Measurements from ENCODE around the gene PLB1.

The PLB1 gene

GRCh38 chr2:28601616-28602015 lies 105.8 kb downstream of the PLB1 start:
- Histone ChIP-seq H3K36me3 (replicated peaks; ENCODE audit: insufficient read depth, low read length) (no peaks in the 10 kb centered on the region), H2AFZ (ENCODE audit: low read length) (no peak overlapping the region), H3F3A (ENCODE audit: insufficient read depth, low read length) (no peaks in the 10 kb centered on the region), H3K4me1 (ENCODE audit: low read length) (no peaks in the 10 kb centered on the region), H3K27ac (ENCODE audit: low read length) (no peak overlapping the region), H3K9me3 (replicated peaks; ENCODE audit: insufficient read depth, low read length) (no peaks in the 10 kb centered on the region), H3K9me2 (replicated peaks; ENCODE audit: insufficient read depth, low read length) (no peaks in the 10 kb centered on the region), H3K9ac (ENCODE audit: low read length) (no peak overlapping the region), H3K79me2 (ENCODE audit: low read length) (no peaks in the 10 kb centered on the region), H4K20me1 (ENCODE audit: insufficient read depth, low read length) (no peaks in the 10 kb centered on the region), H3K4me2 (ENCODE audit: low read depth, low read length) (no peak overlapping the region), H3K4me3 (ENCODE audit: low read length) (no peak overlapping the region), H3K27me3 (replicated peaks; ENCODE audit: insufficient read depth, low read length) (no peaks in the 10 kb centered on the region)
- no peak for TF ChIP-seq CTCF (IDR thresholded peaks at IDR 0.05; ENCODE audit: low read length)
- no peak for TF ChIP-seq EZH2phosphoT487 (IDR thresholded peaks at IDR 0.05; ENCODE audit: low read length)
- no peak for TF ChIP-seq EZH2 (optimal IDR thresholded peaks at IDR 0.05; ENCODE audit: low read depth, low read length)
- no peak for DNase-seq

- Histone ChIP-seq H3K9me3 (replicated peaks; ENCODE audit: insufficient read depth, low read length) (no peaks in the 10 kb centered on the region), H3K9ac (ENCODE audit: low read length) (no peak overlapping the region), H3K36me3 (replicated peaks; ENCODE audit: insufficient read depth, low read length) (no peaks in the 10 kb centered on the region), H3K9me2 (replicated peaks; ENCODE audit: insufficient read depth, low read length) (no peaks in the 10 kb centered on the region), H3K79me2 (ENCODE audit: low read length) (no peaks in the 10 kb centered on the region), H3K4me3 (ENCODE audit: low read length) (no peak overlapping the region), H3F3A (ENCODE audit: insufficient read depth, low read length) (no peaks in the 10 kb centered on the region), H4K20me1 (ENCODE audit: insufficient read depth, low read length) (no peaks in the 10 kb centered on the region), H3K4me2 (ENCODE audit: low read depth, low read length) (no peak overlapping the region), H2AFZ (ENCODE audit: low read length) (no peak overlapping the region), H3K27ac (ENCODE audit: low read length) (no peak overlapping the region), H3K27me3 (replicated peaks; ENCODE audit: insufficient read depth, low read length) (no peaks in the 10 kb centered on the region), H3K4me1 (ENCODE audit: low read length) (no peaks in the 10 kb centered on the region)
- no peak for TF ChIP-seq EZH2 (optimal IDR thresholded peaks at IDR 0.05; ENCODE audit: low read depth, low read length)
- TF ChIP-seq EZH2phosphoT487 (IDR thresholded peaks at IDR 0.05; ENCODE audit: low read length): no peak
- TF ChIP-seq CTCF (IDR thresholded peaks at IDR 0.05; ENCODE audit: low read length): no peak
- DNase-seq: no peak
These were observed 106.3 kb downstream of the PLB1 start for GRCh38 chr2:28602136-28602660.

GRCh38 chr2:28602751-28603639 lies 107.1 kb downstream of the PLB1 start:
- no peaks in the 10 kb centered on the region for H3K36me3 ChIP-seq (replicated peaks; ENCODE audit: insufficient read depth, low read length)
- H3K9ac ChIP-seq (ENCODE audit: low read length): no peak overlapping the region
- H2AFZ ChIP-seq (ENCODE audit: low read length): no peak overlapping the region
- no peak overlapping the region for H3K27ac ChIP-seq (ENCODE audit: low read length)
- no peak for DNase-seq
- H3K79me2 ChIP-seq (ENCODE audit: low read length): no peaks in the 10 kb centered on the region
- H3K27me3 ChIP-seq (replicated peaks; ENCODE audit: insufficient read depth, low read length): no peaks in the 10 kb centered on the region
- H4K20me1 ChIP-seq (ENCODE audit: insufficient read depth, low read length): no peaks in the 10 kb centered on the region
- H3K4me3 ChIP-seq (ENCODE audit: low read length): no peak overlapping the region
- H3F3A ChIP-seq (ENCODE audit: insufficient read depth, low read length): no peaks in the 10 kb centered on the region
- no peaks in the 10 kb centered on the region for H3K4me1 ChIP-seq (ENCODE audit: low read length)
- no peaks in the 10 kb centered on the region for H3K9me2 ChIP-seq (replicated peaks; ENCODE audit: insufficient read depth, low read length)
- no peak overlapping the region for H3K4me2 ChIP-seq (ENCODE audit: low read depth, low read length)
- no peak for TF ChIP-seq CTCF (IDR thresholded peaks at IDR 0.05; ENCODE audit: low read length)
- no peak for TF ChIP-seq EZH2phosphoT487 (IDR thresholded peaks at IDR 0.05; ENCODE audit: low read length)
- no peak for TF ChIP-seq EZH2 (optimal IDR thresholded peaks at IDR 0.05; ENCODE audit: low read depth, low read length)
- no peaks in the 10 kb centered on the region for H3K9me3 ChIP-seq (replicated peaks; ENCODE audit: insufficient read depth, low read length)

Measured in MM.1S (cell line).